Hypothalamus (tissue), 51 donors: Measurements from ENCODE around the gene SCAMP5.

ENCODE experiments used
- DNase-seq, 51 donors: peaks; one replicate each; lab custom pipeline; 2025; lab: John Stamatoyannopoulos, UW

SCAMP5 gene

DNA sequence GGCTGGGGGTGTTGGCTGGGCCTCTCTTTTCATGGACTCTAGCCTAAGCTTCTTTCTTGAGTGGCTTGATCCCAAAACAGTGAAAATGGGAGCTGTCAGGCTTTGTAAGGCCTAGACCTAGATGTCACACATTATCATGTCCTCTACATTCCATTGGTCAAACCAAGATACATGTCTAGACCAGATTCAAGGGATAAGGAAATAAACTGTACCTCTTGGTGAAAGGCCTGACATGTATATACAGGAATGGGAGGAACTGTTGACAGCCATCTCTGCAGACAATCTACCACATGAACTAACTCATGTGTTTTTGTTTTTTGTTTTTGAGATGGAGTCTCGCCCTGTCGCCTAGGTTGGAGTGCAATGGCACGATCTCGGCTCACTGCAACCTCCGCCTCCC lies 27.7 kb upstream of the SCAMP5 start:
- no peak for DNase-seq

DNA sequence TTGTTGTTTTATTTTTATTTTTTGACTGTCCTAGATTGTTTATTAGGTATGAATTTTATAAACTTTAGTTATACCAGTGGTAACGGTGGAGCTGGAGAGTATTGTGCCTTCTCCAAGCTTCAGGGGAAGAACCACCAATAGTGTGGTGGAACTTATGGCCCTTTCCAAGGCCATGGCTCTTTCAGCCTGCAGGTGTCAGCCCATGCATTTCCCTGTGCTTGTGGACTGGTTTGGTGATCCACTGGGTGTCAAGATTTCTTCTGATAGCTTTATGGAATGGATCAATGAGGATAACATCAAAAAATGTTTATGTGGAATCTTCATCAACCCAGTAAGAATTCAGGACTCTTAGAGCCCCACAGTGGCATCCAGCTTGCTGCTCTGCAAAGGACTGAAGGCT lies 19.2 kb upstream of the SCAMP5 start:
- DNase-seq, result no peak

DNA sequence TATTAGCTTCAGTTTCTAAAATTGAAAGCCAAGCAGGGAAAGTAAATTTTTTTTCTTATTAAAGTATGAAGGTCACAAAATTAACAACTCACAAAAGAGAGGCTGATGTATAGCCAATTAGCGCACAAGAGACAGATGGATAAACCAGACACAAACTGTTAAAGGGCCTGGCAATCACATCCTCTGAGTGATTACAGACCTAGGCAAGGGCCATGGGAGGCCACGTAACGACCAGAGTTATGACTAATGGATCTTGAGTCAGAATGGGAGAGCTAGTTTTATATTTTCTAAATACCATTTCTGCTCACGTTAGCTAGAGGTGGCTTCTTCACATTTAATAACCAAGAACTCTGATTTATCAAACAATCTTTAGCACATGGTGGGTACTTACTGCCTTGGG lies 17.8 kb upstream of the SCAMP5 start:
- no peak for DNase-seq

DNA sequence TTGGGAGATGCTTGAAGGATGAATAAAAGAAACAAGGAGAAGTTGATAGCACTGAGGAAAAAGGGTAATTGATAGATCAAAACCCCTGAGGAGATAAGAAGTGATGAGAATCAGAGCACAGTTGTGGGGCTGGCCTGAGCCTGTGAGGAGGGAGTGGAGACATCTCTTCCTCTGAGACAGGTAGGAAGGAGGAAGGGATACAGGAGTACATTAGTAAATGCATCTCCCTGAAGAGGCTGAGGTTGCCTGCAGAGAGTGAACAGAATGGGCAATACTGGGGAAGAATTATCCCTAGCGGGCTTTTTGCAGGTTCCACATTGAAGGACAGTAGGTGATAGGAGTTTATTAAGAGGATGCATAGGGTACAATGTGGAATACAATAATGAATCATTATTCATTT lies 17.3 kb upstream of the SCAMP5 start:
- no peak for DNase-seq

DNA sequence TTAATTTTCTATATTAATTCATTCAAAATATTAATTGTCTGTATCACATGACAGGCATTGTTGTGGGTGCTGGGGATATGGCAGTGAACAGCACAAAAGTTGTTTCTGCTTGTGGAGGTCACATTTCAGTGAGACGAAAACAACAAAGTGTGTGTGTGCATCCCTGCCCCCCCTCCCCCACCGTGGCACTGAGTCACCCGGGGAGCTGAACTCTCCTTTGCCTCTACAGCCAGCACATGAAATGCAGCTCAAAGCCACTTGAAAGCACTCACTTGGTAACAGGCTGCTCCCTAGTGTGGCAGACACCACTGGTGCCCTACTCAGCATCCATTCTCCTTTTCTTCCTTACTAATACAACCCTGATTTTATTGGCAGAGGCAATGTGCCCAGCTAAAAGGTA lies 16.9 kb upstream of the SCAMP5 start:
- DNase-seq, result peak in 23 of 51 donors; percentile 3 to 70 (median 22)

DNA sequence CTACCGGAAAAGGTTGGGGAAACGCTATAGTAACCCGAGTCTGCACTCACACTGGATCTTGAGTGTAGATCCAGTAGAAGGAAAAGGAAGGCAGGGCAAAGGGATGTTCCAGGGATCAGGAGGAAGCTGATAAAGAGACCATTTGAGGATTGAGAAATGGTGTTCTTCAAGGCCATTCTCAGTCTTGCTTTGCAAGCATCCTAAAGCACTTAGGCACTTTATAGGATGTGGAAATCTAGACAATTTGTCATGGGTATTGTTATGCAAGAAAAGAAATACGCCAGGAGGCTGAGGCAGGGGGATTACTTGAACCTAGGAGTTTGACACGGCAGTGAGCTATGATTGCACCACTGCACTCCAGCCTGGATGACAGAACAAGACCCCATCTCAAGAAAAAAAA lies 13.2 kb upstream of the SCAMP5 start:
- no peak for DNase-seq

DNA sequence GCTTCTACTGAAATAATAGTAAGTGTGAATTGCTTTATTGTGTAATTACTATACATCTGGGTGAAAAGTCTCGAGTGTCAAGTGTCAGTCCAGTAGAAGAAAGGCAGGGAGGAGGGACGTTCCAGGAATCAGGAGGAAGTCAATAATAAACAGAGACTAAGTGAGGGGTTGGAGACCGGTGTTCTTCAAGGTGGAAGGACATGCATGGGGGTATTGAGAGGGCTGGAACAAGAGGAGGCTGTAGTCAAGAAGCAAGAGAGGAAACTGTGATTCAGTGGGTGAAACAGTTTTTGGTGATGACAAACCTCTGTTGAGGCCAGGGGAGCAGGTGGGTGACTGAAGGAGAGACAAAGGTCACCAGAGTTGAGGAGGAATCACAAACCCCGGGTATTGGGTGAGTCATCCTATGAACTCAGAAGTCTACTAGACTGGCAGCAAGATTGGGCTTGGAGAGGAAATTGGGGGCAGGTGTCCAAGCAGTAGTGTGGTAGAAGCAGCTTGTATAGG lies 11.6 kb upstream of the SCAMP5 start:
- no peak for DNase-seq

DNA sequence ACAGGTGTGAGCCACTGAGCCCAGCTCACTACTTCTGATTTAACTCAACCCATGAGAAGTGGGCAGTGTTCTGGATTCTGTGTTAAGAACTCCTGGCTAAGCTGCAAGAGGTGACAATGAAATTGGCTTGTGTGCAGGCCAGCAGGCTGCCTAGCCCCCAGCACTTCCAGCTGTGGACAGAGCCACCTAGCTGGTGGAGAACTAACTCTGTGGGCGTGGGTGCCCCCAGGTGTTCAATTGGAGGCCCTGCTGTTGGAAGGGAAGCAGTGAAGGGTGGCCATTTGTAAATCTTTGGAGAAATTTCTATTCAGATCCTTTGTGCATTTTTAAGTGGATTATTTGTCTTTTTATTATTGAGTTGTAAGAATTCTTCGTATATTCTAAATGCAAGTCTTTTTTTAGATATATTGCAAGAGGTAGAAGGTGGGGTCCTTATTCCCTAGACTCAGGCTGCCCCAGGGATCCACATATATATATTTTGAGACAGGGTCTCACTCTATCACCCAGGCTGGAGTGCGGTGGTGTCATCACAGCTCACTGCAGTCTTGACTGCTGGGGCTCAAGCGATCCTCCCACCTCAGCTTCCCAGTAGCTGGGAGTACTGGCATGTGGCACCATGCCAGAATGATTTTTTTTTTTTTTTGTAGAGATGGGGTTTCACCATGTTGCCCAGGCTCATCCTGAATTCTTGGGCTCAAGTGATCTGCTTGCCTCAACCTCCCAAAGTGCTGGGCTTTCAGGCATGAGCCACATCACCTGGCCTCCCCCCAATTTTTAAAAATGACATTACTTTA lies 7.2 kb upstream of the SCAMP5 start:
- DNase-seq, result peak in 6 of 51 donors; percentile 1 to 11 (median 4)

DNA sequence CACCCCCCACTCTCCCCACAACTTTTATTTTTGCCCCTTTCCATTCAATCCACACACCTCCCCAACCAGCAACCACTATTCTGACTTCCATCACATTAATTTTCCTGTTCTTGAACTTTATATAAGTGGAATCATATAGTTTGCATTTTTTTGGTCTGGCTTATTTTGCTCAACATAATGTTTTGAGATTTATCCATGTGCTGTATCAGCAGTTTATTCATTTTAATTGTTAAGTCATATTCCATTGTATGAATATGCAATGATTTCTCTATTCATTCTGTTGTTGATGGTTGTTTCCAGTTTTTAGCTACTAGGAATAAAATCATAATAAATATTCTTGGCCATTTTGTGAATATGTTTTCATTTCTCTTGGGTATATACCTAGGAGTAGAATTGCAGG lies 5.8 kb upstream of the SCAMP5 start:
- no peak for DNase-seq

DNA sequence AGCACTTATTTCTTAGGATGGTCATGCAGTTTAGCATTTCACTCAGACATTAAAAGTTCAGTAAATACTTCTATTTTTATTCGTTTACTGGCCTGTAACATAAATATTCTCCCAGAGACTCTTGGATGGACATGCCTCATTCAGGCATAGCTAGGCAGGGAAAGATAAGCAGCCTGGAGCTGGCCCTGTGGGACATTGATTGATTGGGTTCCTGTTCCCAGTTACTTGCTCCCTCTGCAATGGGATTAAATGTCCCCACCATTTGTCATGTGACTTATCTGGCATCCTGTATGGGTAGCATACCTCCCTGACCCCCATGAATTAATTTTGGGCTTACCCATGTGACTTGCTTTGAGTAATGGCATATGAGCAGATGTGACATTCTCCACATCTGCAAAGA lies 2.7 kb upstream of the SCAMP5 start:
- no peak for DNase-seq

DNA sequence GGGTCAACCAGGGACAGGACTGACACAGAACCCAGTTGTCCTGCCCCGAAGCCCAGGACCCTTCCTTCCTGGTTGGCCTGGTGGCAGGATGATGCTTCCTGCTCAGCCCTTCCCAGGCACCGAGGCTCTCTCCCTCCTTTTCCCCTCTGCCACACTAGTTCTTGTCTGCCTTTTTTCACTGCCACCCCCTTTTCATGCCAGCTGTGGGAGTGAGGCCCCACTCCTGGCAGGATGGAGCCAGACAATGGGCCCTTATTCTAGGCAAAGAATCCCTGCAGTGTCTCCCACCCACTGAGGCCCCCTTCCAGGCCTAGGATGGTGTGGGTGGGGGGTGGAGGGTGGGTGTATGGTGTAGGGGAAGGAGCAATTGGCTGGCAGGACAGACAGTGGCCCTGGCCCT lies 1.1 kb upstream of the SCAMP5 start:
- peak in 36 of 51 donors; percentile 7 to 69 (median 36) for DNase-seq

DNA sequence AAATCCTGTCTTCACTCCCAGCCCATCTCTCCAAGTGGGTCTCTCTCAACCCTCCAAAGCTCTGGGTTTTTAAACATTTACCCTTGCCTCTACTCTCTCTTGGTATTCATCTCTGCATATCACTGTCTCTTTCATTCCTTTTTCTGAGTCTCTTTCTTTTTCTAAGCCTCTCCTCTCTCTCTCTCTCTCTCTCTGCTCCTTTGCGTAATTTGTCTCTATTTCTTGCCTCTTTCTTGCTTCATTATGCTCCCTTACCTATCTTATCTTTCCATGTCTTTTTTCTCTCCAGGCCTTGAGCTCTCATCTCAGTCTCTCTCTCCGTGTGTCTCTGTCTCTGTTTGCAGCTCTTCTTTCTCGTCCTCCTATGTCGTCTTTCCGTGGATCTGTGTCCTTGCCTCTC lies 678 bp upstream of the SCAMP5 start:
- no peak for DNase-seq

DNA sequence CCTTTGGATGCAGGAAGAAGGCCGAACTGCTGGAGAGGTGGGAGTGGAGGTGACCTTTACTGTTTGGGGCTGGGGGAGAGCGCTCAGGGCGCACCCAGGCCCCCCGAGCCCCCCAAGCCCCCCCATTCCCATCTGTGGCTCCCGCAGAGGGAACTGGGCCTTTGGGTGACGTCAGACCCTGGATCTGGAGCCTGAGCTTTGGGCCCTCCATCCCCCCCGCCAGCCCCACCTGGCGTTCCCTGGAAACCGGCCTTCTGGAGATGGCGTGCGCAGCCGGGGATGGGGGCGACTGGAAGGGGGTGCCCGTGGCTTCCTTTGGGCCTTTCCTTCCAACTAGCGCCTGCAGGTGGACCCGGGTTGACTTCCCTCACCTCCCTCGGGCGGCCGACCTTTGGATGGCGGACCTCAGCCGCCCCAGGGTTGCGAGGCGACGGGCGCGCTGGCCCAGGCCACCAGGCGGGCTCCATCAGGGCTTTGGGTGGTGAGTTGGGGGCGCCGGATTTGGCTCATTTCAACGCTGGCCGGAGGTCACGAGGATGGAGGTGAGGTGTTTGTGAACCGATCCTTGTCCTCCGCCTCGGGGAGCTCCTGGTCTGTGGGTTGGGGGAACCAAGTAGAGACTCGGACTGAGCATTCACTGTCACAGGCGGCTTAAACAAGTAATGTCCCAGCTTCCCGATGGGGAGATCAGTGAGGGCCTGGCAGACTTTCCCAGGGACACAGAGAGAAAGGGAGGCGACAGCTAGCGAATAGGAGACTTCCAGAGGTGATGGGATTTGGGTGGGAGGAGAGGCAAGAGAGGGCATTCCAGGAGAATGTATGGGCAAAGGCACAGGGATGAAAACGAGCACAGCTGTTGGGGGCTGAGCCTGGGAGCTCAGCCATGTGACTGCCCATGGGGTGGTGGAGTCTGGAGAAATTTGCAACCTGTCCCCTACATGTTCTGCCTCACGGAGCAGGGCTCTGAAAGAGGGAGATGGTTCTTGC lies 709 bp downstream of the SCAMP5 start:
- DNase-seq, result peak in 41 of 51 donors; percentile 6 to 74 (median 36)

DNA sequence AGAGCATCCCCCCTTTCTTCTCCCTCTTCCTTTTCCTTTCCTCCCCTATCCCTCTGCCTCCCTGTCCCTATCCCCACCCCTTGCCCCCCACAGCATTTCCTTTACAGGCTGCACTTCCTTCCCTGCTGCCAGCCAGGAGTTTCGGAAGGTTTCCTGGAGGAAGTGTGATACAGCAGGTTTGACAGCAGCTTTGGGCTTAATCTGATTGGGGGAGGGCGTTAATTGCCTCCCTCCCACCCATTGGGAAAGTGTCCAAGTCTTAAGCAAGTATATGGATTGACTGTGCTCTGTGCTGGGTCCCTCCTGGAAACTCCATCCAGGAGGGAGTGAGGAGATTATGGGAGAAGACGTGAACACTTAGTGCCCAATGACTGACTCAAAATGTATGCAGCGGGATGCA lies 1.8 kb downstream of the SCAMP5 start:
- DNase-seq, result no peak

DNA sequence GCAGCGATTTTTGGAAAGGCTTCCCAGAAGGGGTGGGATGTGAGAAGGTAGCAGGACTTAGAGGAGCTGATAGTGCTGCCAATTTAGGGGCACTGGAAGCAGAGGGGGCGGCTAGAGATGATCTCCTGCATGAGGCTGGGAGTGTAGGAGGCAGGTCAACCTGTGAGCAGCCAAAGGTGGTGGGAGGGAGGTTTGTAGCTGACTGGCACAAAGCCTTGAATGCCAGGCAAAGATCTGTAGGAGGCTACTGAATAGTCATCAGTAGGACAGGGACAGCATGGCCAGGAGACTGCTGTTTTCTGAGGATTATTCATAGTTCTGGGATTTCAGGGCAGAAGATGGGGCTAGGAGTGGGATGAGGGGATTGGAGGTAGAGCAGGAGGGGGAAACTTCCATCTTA lies 2.2 kb downstream of the SCAMP5 start:
- DNase-seq, result no peak

DNA sequence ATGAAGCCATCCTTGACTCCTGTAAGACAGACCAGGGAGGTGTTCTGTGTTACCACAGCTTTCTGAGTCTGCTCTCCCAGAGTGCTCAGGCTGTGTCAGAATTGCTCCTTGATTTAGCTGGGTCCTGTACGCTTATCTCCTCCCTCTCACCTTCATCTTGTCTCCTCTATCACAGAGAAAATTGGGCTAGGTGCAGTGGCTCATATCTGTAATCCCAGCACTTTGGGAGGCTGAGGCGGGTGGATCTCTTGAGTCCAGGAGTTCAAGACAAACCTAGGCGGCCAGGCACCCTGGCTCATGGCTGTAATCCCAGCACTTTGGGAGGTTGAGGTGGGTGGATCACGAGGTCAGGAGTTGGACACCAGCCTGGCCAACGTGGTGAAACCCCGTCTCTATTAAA lies 5.9 kb downstream of the SCAMP5 start:
- no peak for DNase-seq

DNA sequence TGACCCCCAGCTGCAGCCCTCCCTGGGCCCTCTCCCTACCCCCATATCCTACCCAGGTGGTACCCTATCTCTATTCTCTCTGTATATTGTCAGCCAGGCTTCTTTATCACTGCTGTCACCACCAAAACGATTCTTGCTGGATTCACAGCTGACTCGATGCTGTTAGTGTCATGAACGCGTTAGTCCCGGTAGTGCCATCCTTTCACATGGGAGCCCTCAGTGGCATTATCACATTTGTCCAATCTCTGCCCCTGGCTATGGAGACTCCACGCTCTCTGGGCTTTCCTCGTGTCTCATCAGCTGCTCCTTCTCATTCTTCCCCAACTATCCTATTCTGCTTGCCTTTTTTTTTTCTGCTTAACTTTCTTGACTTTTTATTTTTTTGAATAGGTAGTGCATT lies 7.0 kb downstream of the SCAMP5 start:
- no peak for DNase-seq

DNA sequence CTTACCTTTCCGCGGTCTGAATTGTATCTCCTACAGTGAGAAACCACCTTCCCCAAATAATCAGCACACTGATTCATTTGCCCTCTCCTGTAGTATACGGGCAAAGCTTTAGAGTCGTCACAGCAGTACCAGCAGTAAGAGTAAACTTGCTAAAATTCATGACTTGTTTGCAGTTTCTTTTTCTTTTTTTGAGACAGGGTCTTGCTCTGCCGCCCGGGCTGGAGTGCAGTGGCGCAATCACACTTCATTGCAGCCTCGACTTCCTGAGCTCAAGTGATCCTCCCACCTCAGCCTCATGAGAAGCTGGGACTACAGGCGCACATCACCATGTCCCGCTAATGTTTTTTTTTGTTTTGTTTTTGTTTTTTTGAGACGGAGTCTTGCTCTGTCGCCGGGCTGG lies 11.9 kb downstream of the SCAMP5 start:
- DNase-seq, result no peak

DNA sequence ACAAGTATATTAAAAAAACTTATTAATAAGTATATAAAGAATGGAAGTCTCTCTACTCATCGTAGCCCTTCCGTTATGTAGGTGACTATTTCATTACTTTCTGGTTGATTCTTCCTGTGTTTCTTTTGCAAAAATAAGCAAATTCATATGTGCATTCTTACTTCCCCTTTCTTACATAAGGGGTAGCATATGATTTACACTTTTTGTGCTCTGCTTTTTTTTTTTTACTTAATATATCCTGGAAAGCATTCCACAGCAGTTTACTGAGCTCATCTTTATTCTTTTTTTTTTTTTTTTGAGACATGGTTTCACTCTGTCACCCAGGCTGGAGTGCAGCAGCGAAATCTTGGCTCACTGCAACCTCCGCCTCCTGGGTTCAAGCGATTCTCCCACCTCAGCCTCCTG lies 12.9 kb downstream of the SCAMP5 start:
- DNase-seq, result no peak

DNA sequence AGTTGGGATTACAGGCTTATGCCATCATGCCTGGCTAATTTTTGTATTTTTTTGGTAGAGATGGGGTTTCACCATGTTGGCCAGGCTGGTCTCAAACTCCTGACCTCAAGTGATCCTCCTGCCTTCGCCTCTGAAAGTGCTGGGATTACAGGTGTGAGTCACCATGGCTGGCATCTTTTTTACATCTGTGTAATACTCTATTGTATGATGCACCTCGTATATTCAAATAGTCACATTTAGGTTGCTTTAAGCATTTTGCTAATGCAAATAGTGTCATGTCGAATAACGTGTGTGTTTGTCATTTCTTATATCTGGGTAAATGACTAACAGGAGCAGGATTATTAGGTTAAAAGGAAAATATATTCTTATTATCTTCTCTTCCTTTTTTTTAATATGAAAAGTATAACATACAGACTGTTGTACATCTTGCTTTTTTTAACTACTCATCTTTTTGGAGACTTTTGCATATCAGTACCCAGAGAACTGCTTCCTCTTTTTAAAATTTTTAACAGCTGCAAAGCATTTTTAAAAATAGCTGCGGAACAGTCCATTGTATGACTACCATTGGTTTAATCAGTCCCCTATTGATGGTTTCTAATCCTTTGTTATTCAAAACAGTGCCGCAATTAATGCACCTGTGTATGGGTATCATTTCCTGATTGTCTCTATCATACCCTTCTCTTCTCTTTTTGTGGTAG lies 13.4 kb downstream of the SCAMP5 start:
- no peak for DNase-seq

DNA sequence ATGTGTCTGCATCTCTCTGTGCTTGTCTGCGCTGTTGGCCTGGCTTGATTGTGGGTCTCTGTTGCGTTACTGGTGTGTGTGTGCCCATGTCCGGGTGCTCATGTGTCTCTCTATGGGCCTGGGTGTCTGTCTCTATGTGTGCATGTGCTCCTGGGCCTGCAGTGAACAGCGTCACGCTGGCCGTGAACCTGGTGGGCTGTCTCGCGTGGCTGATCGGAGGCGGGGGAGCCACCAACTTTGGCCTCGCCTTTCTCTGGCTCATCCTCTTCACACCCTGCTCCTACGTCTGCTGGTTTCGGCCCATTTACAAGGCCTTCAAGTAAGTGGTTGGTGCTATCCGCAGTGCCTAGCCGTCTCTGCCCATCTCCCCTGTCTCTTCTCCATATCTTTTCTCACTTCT lies 21.1 kb downstream of the SCAMP5 start:
- no peak for DNase-seq
